DMS 273 (cell line): ENCODE data around the gene MIB1.

ENCODE experiments used
- DNase-seq: peaks from one replicate; lab custom pipeline; 2025; ENCODE audit not compliant: unreplicated experiment; lab: John Stamatoyannopoulos, UW

MIB1 gene

DNA sequence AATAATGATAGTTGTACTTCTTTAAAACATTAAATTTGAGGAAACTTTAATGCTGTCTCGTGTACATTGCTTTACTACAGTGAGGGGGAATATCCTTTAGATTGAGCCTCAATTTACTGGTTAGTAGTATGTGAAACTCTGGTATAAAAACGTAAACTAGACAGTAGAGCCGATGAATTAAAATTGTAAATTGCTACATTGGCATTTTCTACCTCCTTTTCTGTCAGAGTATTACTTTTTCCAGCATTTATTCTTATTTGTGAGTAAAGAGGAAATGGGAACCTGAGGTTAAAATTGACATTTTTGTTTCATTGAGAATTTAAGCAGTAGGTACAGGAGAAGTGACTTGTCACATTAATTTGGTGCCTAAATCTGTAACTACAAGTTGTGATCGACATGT is 128.2 kb downstream of the MIB1 start:
- no peak for DNase-seq

DNA sequence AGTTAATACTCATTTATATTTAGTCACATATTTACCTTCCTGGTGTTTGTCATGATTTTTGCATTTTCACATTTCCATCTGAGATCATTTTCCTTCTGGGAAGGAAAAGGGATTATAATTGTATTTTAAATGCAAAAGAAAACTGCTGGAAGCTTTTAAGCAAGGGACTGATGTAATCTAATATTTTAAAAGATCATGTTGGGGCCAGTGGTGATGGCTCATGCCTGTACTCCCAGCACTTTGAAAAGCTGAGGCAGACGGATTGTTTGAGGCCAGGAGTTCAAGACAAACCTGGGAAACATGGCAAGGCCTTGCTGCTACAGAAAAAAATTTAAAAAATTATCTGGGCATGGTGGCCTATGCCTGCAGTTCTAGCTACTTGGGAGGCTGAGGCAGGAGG is 149.0 kb downstream of the MIB1 start:
- no peak for DNase-seq

DNA sequence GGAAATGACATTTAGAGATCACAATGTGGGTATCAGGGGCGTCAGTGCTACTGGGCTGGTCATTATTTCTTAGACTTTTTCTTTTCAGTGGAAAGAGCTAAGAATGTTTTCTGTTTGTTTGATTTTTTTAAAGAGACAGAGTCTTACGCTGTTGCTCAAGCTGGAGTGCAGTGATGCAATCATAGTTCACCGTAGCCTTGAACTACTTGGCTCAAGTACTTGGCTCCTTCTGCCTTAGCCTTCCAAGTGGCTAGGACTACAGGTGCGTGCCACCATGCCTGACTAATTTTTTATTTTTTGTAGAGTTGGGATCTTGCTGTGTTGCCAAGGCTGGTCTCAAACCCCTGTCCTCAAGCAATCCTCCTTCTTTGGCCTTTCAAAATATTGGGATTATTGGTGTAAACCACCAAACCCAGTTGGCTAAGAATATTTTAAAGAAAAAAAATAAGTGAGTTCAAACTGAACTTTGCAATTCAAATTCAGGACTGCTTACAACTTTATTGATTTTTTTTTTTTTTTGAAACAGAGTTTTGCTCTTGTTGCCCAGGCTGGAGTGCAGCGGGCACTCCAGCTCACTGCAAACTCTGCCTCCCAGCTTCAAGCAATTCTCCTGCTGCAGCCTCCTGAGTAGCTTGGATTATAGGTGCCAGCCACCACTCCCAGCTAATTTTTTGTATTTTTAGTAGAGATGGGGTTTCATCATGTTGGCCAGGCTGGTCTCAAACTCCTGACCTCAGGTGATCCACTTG is 154.2 kb downstream of the MIB1 start:
- no peak for DNase-seq

DNA sequence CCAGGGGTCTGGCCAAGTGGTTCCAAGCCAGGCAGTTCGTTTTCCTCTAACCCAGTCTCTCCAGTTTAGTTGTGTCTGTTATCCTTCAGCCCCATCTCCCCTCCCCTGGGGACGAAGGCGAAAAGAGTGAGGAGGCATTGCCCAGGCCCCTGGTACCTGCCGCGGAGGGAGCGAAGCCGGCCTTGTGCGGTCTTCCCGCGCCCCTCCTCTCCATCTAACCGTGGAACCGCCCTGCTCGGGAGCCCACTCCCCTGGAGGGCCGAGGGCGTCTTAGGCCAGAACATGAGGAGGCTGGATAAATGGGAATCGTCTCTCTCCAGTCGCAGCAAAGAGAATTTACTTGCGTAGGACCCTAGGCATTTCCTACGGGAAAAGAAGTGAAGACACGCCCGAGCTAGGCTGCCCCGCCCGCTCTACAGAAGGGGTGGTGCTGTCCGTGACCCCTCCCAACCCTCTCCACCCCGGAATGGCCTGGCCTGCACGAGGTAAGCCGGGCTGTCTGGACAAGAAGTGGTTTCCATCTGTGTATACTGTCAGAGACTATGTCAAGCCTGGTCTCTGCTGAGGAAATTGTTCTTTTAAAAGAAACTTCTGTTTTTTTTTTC is 156.2 kb downstream of the MIB1 start:
- no peak for DNase-seq

DNA sequence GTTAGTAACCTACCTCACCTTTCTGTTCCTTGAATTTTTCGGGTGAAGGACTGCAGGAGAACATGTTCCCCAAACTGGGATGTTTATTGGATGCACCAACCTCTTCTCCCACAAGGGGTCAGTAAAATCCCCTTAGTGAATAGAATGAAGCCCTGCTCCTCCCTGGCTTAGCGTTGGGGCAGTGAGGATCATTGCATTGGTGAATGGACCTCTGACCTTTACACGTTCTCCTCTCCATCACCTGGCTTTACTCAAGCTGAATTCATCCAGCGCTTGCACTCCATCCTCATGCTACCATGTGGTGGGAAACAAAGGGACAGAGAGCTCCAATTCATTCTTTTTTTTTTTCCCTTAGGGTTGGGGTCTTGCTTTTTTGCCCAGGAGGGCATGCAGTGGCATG is 157.2 kb downstream of the MIB1 start:
- peak; percentile 76 for DNase-seq

DNA sequence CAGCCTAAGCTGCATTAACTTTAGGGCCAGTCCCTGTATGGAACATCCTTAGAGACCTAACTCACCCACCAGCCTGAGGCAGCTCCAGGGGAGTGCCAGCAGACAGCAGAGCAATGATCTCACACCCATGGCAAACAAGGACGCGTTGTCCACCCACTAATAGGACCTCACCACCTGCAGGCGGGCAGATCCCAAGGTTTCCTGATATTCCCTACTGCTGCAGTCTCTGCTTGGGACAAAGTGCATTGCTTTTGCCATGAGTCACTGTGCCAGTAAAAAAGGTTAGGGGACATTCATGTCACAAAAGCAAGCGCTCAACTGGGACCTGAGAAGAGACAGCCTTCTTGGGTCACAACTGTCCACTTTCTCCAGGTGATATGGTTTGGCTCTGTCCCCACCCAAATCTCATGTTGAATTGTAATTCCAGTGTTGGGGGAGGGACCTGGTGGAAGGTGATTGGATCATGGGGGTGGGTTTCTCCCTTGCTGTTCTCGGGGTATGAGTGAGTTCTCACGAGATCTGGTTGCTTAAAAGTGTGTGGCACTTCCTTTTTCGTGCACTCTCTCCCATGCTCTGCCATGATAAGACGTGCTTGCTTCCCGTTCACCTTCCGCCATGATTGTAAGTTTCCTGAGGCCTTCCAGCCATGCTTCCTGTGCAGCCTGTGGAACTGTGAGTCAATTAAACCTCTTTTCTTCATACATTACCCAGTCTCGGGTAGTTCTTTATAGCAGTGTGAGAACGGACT is 160.2 kb downstream of the MIB1 start:
- no peak for DNase-seq

DNA sequence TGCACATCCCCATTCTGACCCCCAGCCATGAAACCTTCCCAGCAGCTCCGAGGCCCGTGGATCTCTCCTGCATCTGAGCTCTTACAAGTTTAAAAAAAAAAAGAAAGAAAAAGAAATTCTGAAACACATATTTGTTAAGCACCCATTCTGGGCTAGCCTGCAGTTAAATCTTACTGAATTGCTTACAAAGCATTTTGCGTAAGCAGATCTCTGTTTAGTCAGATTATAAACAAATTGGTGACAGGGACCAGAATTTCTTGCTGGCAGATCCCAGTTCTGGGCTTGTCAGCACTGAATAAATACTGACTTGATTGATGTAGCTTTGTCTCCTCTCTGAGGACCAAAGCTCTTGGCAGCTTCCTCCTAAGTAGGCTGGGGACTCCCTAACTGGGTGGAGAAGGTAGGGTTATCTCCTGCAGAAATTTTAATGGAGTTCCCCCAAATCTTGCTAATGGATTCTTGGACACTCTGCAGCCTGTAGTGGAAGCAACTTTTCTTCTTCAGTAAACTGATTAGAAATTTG is 160.9 kb downstream of the MIB1 start:
- DNase-seq, result no peak

DNA sequence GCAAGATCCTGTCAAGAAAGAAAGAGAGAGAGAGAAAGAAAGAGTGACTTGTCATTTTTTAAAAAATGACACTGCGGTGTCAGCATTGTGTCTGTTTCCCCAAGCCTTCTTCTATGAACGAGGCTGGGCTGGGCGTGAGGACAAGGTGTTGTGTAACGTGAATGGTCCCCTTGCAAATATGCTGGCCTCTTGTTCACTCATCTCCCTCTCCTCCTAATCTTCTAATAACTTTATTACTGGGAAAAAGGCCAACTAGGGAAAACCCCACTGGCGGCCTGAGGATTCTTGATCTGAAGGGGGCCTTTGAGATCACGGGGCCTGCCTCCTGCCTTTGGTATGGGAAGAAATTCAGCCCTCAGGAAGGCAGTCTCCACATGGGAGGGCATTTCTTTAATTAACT is 163.1 kb downstream of the MIB1 start:
- DNase-seq, result no peak

DNA sequence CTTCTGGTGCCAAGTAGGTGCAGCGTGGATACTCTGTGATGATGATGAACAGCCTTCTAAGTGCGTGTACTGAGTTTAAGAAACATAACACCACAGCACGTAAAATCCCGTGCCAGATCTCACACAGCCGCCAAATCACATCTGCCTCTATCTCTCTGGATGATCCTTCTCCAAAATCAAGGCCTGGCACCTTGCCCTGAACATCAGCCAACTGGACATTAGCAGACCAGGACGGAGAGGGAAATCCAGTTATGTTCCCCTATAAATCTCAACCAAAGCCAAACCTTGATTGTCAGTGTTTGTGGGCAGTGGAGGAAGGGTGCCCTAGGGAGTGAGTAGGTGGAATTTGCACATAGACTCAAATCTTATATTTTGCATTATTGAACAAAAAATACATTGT is 164.3 kb downstream of the MIB1 start:
- DNase-seq, result peak; percentile 9

DNA sequence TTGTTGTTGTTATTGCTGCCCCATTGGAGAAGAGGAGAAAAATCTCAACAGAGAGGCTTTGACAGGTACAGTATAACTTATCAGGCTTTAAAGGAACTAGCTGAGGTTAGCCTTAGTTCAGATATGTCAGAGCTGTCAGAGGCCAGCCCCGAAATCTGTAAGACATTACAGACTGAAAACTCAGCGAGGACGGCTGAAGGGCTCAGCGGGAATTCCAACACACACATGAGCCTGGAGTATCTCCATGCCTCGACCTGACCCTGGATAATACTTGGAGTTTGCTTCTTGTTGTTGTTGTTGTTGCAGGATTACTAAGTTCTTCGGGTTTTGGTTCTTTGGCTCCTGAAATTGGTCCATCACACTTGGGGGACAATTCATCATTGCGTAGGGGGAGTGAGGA is 166.9 kb downstream of the MIB1 start:
- no peak for DNase-seq

DNA sequence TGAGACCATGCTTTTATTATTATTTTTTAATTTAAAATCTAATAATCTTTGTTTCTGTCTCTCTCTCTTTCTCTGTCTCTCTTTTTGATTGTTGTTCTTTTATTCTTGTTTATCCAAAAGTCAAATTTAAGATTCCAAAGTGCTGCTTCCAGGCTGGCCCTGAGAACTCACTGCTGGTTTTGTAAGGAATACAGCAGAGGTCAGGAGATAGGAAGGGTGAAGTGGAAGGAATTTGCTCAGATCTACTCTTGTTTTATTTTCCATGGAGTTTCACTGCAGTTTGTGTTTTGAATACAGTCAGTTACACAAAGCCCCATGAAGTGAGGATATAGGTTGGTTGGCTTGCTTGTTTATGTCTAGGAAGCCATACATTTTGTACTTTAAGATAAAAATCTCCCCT is 168.1 kb downstream of the MIB1 start:
- DNase-seq, result no peak

DNA sequence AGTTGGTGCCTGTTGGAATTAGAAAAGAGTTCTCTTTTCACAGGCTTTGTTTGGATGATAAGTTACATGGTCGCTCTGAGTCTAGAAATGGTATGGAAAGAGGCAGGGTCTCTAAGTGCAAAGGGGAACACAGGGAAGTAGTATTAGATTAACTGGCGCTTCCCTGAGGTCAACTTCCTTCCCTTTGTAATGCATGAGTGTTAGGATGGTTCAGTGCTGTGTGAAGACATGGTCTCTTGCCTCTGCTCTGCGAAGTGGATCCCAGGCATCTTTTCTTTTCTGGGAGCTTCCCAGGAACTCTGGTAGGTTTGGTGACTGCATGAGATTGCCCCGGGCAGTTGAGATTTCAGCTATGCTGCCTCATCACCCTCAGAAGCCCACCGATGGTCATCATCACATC is 170.3 kb downstream of the MIB1 start:
- DNase-seq, result no peak

DNA sequence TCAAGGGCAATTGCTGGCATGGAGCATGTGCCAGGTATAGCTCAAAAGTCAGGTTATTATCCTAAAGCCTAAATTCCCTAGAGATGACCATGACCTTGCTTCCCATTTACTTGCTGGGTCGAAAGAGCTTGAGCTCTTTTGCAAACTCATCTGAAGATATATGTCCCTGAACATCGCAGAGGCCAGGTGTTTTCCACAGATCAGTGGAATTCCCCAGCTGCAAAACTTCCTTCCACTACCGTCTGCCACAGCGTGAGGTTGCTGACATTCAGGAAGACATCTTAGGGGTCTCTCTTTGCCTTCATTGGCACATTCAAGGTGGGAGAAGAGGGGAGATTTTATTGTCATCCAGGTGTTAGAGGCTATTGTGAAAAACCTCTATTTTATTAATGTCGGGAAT is 171.0 kb downstream of the MIB1 start:
- DNase-seq, result no peak

DNA sequence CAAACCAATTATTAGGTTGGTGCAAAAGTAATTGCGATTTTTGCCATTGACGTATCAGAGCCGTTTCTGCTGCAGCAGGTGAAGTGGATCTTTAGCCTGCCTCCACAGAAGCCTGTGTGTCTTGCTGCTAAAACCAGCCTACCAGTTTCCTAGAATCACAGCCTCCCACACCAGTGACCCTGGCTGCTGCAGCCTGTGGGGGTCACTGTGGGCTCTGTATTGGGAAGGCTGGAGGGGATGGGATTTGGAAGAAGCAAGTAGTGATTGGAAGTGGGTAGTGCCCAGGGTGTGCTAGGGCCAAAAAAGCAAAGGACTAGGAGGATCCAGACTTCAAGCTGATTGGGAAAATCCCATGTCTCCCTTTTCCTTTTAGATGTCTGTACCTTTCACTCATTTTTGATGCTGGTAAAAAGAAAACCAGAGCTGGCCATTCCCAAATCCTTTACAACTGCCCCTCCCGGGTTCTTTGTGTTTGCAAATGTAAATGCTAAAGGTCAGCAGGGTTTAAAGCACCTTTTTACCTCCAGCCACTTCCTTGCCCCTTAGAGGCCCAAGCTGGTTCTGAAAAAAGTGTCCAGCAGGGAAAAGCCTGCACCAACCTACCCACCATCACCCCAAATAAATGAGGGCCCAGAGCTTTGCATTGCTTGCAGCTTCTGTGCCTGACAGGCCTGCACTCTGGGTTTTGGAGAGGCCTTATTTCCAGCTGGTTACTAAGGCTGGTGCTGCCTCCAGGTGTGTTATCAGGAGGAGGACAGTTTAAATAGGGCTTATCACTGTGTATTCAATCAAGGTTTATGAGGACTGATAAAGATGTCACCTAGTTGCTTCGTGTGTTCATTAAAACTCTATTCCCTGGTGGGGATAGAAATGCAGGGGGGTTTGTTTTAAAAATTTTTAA is 172.0 kb downstream of the MIB1 start:
- DNase-seq, result peak; percentile 20

DNA sequence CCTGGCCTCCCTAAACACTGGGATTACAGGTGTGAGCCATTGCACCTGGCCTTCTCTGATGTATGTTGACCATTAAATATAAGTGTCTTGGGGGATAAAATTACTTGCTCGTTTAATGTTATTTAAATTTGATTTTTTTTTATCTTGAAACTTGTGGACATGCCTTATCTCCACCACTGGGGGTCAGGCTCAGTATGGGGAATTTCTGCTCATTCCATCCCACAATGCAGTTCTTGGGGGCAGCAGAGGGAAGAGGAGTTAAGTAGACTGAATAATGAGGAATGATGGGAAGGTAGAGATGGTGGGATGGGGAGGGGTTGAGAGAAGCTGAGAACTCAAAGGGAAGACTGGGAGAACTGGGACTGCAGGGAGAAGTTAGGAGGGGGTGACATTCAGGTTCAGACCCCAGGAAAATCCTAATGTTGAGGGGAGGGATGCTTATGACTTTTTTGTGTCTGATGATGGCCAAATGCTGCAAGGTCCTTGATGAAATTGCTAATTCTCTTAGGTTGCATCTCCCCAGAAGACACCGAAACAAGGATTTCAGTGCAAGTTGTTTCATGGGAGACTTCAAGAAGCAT is 174.2 kb downstream of the MIB1 start:
- DNase-seq, result peak; percentile 60

DNA sequence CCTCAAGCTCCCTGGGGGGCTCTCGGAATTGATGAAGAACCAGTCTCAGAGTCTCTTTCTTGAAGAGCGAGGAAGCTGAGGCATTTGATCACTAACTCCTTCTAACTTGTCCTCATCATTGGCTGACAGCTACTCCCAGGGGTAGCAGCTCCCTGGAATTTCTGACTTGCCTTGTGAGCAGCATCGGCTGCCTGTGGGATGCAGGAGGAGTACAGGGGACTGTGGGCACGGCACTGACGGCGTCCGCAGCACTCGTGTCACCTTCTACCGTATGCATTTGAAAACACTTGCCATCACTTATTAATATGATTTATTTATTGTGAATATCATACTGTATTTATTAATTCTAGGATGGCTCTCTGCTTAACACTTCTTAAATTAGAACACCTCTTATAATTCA is 175.0 kb downstream of the MIB1 start:
- DNase-seq, result no peak

DNA sequence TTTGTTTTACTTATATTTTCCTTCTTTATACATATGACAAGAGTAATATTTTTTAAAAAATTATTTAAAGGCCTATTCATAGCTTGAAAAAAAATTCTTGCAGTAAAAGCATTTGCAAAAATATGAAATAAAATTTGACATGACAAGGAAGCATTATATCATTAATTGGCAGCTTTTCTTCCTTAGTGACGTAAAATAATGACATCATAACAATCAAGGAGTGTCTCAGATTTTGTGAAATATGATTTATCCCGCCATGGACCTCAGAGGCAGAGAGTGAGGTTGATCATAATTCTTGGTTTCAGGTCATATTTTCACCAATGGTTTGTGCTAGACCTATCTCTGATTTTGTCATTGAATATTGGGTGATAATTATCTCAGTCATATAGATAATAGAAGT is 176.0 kb downstream of the MIB1 start:
- no peak for DNase-seq

DNA sequence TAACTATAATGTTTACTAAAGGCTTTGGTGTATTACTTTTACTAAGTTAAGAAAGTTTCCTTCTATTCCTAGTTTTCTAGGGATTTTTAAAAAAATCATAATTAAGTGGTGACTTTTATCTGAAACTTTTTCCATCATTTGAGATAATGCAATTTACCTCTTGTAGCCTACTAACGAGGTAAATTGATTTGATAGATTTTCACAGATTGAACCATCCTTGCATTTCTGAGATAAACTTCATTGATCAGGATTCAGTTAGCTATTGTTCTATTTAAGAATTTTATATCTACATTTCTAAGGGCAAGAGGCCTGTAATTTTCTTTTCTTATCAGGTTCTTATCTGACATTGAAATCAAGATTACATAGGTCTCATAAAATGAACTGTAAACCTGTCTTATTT is 178.1 kb downstream of the MIB1 start:
- DNase-seq, result no peak
